HepG2 (cell line): Measurements from ENCODE around the gene BAIAP2L1. TPM values are rescaled to one million over a fixed set of nuclear protein-coding genes. Genes with fewer than 3 reads are reported as not detected.

Experiments
- AGO1 ChIP-seq: fragments of 200-400 bp; formaldehyde crosslinking; IDR thresholded peaks from 2 replicates; pipeline ENCODE4 v1.6.1; 2017; ENCODE audit warnings: mild to moderate bottlenecking, low read depth, low read length, moderate library complexity; ENCODE audit not compliant: poor library complexity, severe bottlenecking
- FLYWCH1 ChIP-seq: sonication (generic); formaldehyde crosslinking; IDR thresholded peaks from 2 replicates; pipeline ENCODE4 v1.8.1; 2023; ENCODE audit warnings: mild to moderate bottlenecking, missing genetic modification reagents
- HOXA7 ChIP-seq: sonication (generic); formaldehyde crosslinking; IDR thresholded peaks from 2 replicates; pipeline ENCODE4 v1.8.1; 2022; ENCODE audit warnings: mild to moderate bottlenecking, missing genetic modification reagents, moderate library complexity
- KAT8 ChIP-seq: IDR thresholded peaks from 2 replicates; pipeline ENCODE4 v1.6.1; 2016; ENCODE audit warnings: missing genetic modification reagents, missing compliant biosample characterization
- MIXL1 ChIP-seq: IDR thresholded peaks from 2 replicates; pipeline ENCODE4 v1.6.1; 2016
- MLLT10 ChIP-seq: sonication (generic); formaldehyde crosslinking; IDR thresholded peaks from 2 replicates; pipeline ENCODE4 v1.4.0; 2020; ENCODE audit warnings: missing genetic modification reagents
- MXD3 ChIP-seq: IDR thresholded peaks from 2 replicates; pipeline ENCODE4 v1.6.1; 2016; ENCODE audit warnings: mild to moderate bottlenecking, missing biosample characterization, missing genetic modification reagents
- PRPF4 ChIP-seq: fragments of 200-400 bp; formaldehyde crosslinking; IDR thresholded peaks from 2 replicates; pipeline ENCODE4 v1.6.1; 2016; ENCODE audit warnings: low read length, low read depth; ENCODE audit not compliant: poor library complexity, severe bottlenecking
- RORA ChIP-seq: sonication (generic); formaldehyde crosslinking; IDR thresholded peaks from 2 replicates; pipeline ENCODE4 v1.5.0; 2020; ENCODE audit warnings: mild to moderate bottlenecking, missing genetic modification reagents, moderate library complexity
- SNAI1 ChIP-seq: sonication (generic); formaldehyde crosslinking; IDR thresholded peaks from 2 replicates; pipeline ENCODE4 v1.5.0; 2020; ENCODE audit warnings: mild to moderate bottlenecking, missing genetic modification reagents, borderline replicate concordance
- TARDBP ChIP-seq: sonication (generic); formaldehyde crosslinking; IDR thresholded peaks from 2 replicates; pipeline ENCODE4 v1.8.0; 2022; ENCODE audit warnings: mild to moderate bottlenecking, missing genetic modification reagents
- TCF7 ChIP-seq: sonication (generic); IDR thresholded peaks from 2 replicates; pipeline ENCODE4 v1.6.1; 2016; ENCODE audit warnings: antibody characterized with exemption, low read depth
- USF2 ChIP-seq, 2 experiments: sonication (generic) in 1 of 2; formaldehyde crosslinking in 1 of 2; IDR thresholded peaks; 2 replicates each; pipeline versions ENCODE4 v1.5.1 to v1.6.1; 2011 to 2020; ENCODE audit warnings: borderline replicate concordance in 1 of 2, low read depth in 1 of 2, low read length in 1 of 2, mild to moderate bottlenecking in 1 of 2, missing genetic modification reagents in 1 of 2, moderate library complexity in 1 of 2
- WIZ ChIP-seq: sonication (generic); formaldehyde crosslinking; IDR thresholded peaks from 2 replicates; pipeline ENCODE4 v1.5.1; 2020; ENCODE audit warnings: mild to moderate bottlenecking, missing genetic modification reagents
- ZNF20 ChIP-seq: sonication (generic); formaldehyde crosslinking; IDR thresholded peaks from 2 replicates; pipeline ENCODE4 v1.4.0; 2020; ENCODE audit warnings: mild to moderate bottlenecking, moderate library complexity, missing genetic modification reagents
- ZNF256 ChIP-seq: sonication (generic); formaldehyde crosslinking; conservative IDR thresholded peaks from 2 replicates; pipeline ENCODE4 v1.4.0; 2020; ENCODE audit warnings: missing genetic modification reagents
- ZNF317 ChIP-seq: sonication (generic); formaldehyde crosslinking; IDR thresholded peaks from 2 replicates; pipeline ENCODE4 v1.5.0; 2020; ENCODE audit warnings: mild to moderate bottlenecking, missing genetic modification reagents
- ZNF331 ChIP-seq: sonication (generic); formaldehyde crosslinking; IDR thresholded peaks from 2 replicates; pipeline ENCODE4 v1.4.0; 2020; ENCODE audit warnings: missing genetic modification reagents
- ZNF530 ChIP-seq: sonication (generic); formaldehyde crosslinking; IDR thresholded peaks from 2 replicates; pipeline ENCODE4 v1.5.0; 2020; ENCODE audit warnings: low read depth, mild to moderate bottlenecking, missing genetic modification reagents
- ZNF543 ChIP-seq: sonication (generic); formaldehyde crosslinking; IDR thresholded peaks from 2 replicates; pipeline ENCODE4 v1.4.0; 2020; ENCODE audit warnings: mild to moderate bottlenecking, missing genetic modification reagents
- ZNF546 ChIP-seq: sonication (generic); formaldehyde crosslinking; conservative IDR thresholded peaks from 2 replicates; pipeline ENCODE4 v1.8.1; 2023; ENCODE audit warnings: mild to moderate bottlenecking, missing genetic modification reagents
- ZNF574 ChIP-seq: sonication (generic); formaldehyde crosslinking; IDR thresholded peaks from 2 replicates; pipeline ENCODE4 v1.4.0; 2020; ENCODE audit warnings: missing genetic modification reagents
- ZNF577 ChIP-seq: sonication (generic); formaldehyde crosslinking; IDR thresholded peaks from 2 replicates; pipeline ENCODE4 v1.4.0; 2020; ENCODE audit warnings: mild to moderate bottlenecking, low read depth, missing genetic modification reagents, borderline replicate concordance
- ZNF780A ChIP-seq: sonication (generic); formaldehyde crosslinking; IDR thresholded peaks from 2 replicates; pipeline ENCODE4 v1.8.0; 2022; ENCODE audit warnings: mild to moderate bottlenecking, missing genetic modification reagents, moderate library complexity
- ZNF790 ChIP-seq: sonication (generic); formaldehyde crosslinking; IDR thresholded peaks from 2 replicates; pipeline ENCODE4 v1.8.0; 2022; ENCODE audit warnings: missing genetic modification reagents, mild to moderate bottlenecking, borderline replicate concordance
- ZSCAN21 ChIP-seq: sonication (generic); formaldehyde crosslinking; IDR thresholded peaks from 2 replicates; pipeline ENCODE4 v1.8.0; 2022; ENCODE audit warnings: mild to moderate bottlenecking, missing genetic modification reagents, moderate library complexity, borderline replicate concordance
- polyA plus RNA-seq, 8 experiments: library from polyadenylated mRNA; depleted of rRNA in 3 of 8; stranded (reverse) in 7 of 8; unstranded in 1 of 8; fragments of >200 nt; fragmentation: Illumina TruSeq in 4 of 8; extraction: Trizol in 4 of 8; gene quantifications; 2 replicates each; pipeline versions ENCODE4 v1.2.1 to v1.2.3, GENCODE V29; 2011 to 2016; ENCODE audit warnings: low read depth in 4 of 8, missing spikeins in 1 of 8, mixed read lengths in 1 of 8; ENCODE audit not compliant: insufficient read depth in 1 of 8
- total RNA-seq, 5 experiments: library from RNA; depleted of rRNA; stranded (reverse); fragments of >200 nt; fragmentation: Illumina TruSeq; extraction: Trizol; gene quantifications; 2 replicates each; pipeline ENCODE4 v1.2.3, GENCODE V29; 2016; ENCODE audit warnings: low read depth in 1 of 5

The BAIAP2L1 gene
- total and polyA plus RNA-seq, 2 of the 13 experiments (the other 11 are each of a cell fraction or from before 2014, with no cell fraction given) = 13.0 to 21.5 TPM

- no peak for TF ChIP-seq PRPF4
- TF ChIP-seq SNAI1 (CRISPR knock-in tag) = no peak
- peak; percentile 36; the same call in 1 of the 2 replicates for TF ChIP-seq ZSCAN21 (CRISPR knock-in tag)
- TF ChIP-seq TARDBP (CRISPR knock-in tag) = peak; percentile 89
- no peak for TF ChIP-seq ZNF790 (CRISPR knock-in tag)
- TF ChIP-seq MXD3 (CRISPR knock-in tag) = no peak
- no peak for TF ChIP-seq ZNF530 (CRISPR knock-in tag)
- TF ChIP-seq HOXA7 (CRISPR knock-in tag) = no peak
- TF ChIP-seq ZNF317 (CRISPR knock-in tag) = no peak
- TF ChIP-seq ZNF331 = peak; percentile 68; the same call in 1 of the 2 replicates
- no peak for TF ChIP-seq RORA (CRISPR knock-in tag)
- peak; percentile 30; the same call in 1 of the 2 replicates for TF ChIP-seq USF2 (IDR thresholded peaks at IDR 0.05; ENCODE audit: low read depth, low read length)
- peak; percentile 71; the same call in 1 of the 2 replicates for TF ChIP-seq USF2 (CRISPR knock-in tag; IDR thresholded peaks at IDR 0.05; ENCODE audit: borderline replicate concordance)
- TF ChIP-seq ZNF577 (CRISPR knock-in tag) = no peak
- TF ChIP-seq MLLT10 (CRISPR knock-in tag) = no peak
- TF ChIP-seq AGO1 = no peak
- no peak for TF ChIP-seq ZNF256 (CRISPR knock-in tag)
- TF ChIP-seq ZNF780A (CRISPR knock-in tag) = no peak
- peak; percentile 44; the same call in 1 of the 2 replicates for TF ChIP-seq ZNF574 (CRISPR knock-in tag)
- peak; percentile 62; the same call in 1 of the 2 replicates for TF ChIP-seq KAT8 (CRISPR knock-in tag)
- TF ChIP-seq ZNF543 (CRISPR knock-in tag) = no peak
- no peak for TF ChIP-seq FLYWCH1
- TF ChIP-seq TCF7 = no peak
- no peak for TF ChIP-seq ZNF20 (CRISPR knock-in tag)
- TF ChIP-seq MIXL1 (CRISPR knock-in tag) = peak; percentile 79; the same call in 1 of the 2 replicates
- TF ChIP-seq ZNF546 (CRISPR knock-in tag) = no peak
- no peak for TF ChIP-seq WIZ (CRISPR knock-in tag)
Measured at GRCh38 chr7:98300595-98301372, 100.1 kb downstream of the BAIAP2L1 start (continued).
